HG03280 (cell line): ENCODE results near the gene ADSS1.

ENCODE experiments used
- ATAC-seq: cut with Tn5 transposase; IDR thresholded peaks from one replicate; pipeline ENCODE4 v1.9.1; 2021; ENCODE audit warnings: mild to moderate bottlenecking, moderate library complexity; ENCODE audit not compliant: unreplicated experiment

Gene ADSS1

GRCh38 chr14:104791425-104791824 is 67.4 kb downstream of the ADSS1 start:
- no peak for ATAC-seq

- ATAC-seq: no peak
Measured at GRCh38 chr14:104792101-104792884, 68.3 kb downstream of the ADSS1 start.

GRCh38 chr14:104792945-104793702 is 69.1 kb downstream of the ADSS1 start:
- no peak for ATAC-seq

GRCh38 chr14:104793703-104793959 is 69.6 kb downstream of the ADSS1 start:
- ATAC-seq: no peak

GRCh38 chr14:104794099-104794498 is 70.1 kb downstream of the ADSS1 start:
- no peak for ATAC-seq

- no peak for ATAC-seq
Measured at GRCh38 chr14:104794631-104794992, 70.6 kb downstream of the ADSS1 start.

- ATAC-seq: peak; percentile 36
Measured at GRCh38 chr14:104794993-104795780, 71.2 kb downstream of the ADSS1 start, which contains the start of gene AKT1. Gene AKT1, minus strand, starts transcription at chr14:104795748. Its CDS starts 3,105 bp downstream, at chr14:104792643.

- ATAC-seq: peak; percentile 45
Measured at GRCh38 chr14:104795781-104796686, 72.0 kb downstream of the ADSS1 start.

GRCh38 chr14:104796687-104797081 is 72.7 kb downstream of the ADSS1 start:
- no peak for ATAC-seq
